GM15510 (cell line): ENCODE measurements around the gene KRTAP5-3.

Experiments
- POLR2A ChIP-seq: IDR thresholded peaks from 3 replicates; pipeline ENCODE4 v1.6.1; 2011; ENCODE audit warnings: borderline replicate concordance; ENCODE audit not compliant: insufficient read length; ENCODE audit errors: extremely low read depth

The KRTAP5-3 gene

GRCh38 chr11:1636291-1636950 lies 28.2 kb upstream of the KRTAP5-3 start:
- TF ChIP-seq POLR2A, result no peak

- no peak for TF ChIP-seq POLR2A
Observed at GRCh38 chr11:1633864-1634263, 25.6 kb upstream of the KRTAP5-3 start.

GRCh38 chr11:1632053-1632714 lies 23.9 kb upstream of the KRTAP5-3 start:
- TF ChIP-seq POLR2A, result no peak

GRCh38 chr11:1631066-1631568 lies 22.9 kb upstream of the KRTAP5-3 start:
- no peak for TF ChIP-seq POLR2A

GRCh38 chr11:1630271-1630670 lies 22.0 kb upstream of the KRTAP5-3 start:
- TF ChIP-seq POLR2A, result no peak

- no peak for TF ChIP-seq POLR2A
Observed at GRCh38 chr11:1629326-1630185, 21.3 kb upstream of the KRTAP5-3 start, which contains the start of gene KRTAP5-5. Gene KRTAP5-5 (plus strand): TSS chr11:1629775. CDS start chr11:1629841, 66 bp downstream.

GRCh38 chr11:1628506-1629325 lies 20.5 kb upstream of the KRTAP5-3 start:
- no peak for TF ChIP-seq POLR2A

- no peak for TF ChIP-seq POLR2A
Observed at GRCh38 chr11:1625541-1625940, 17.3 kb upstream of the KRTAP5-3 start.

GRCh38 chr11:1624621-1625020 lies 16.4 kb upstream of the KRTAP5-3 start:
- no peak for TF ChIP-seq POLR2A

- no peak for TF ChIP-seq POLR2A
Observed at GRCh38 chr11:1623716-1624115, 15.5 kb upstream of the KRTAP5-3 start.

GRCh38 chr11:1622086-1622485 lies 13.8 kb upstream of the KRTAP5-3 start, which contains the start of gene KRTAP5-4:
Gene KRTAP5-4 (minus strand): TSS chr11:1622138. CDS start chr11:1622093, 45 bp downstream.
- TF ChIP-seq POLR2A, result no peak

GRCh38 chr11:1619449-1619848 lies 11.2 kb upstream of the KRTAP5-3 start:
- TF ChIP-seq POLR2A, result no peak

GRCh38 chr11:1618231-1618630 lies 10.0 kb upstream of the KRTAP5-3 start:
- no peak for TF ChIP-seq POLR2A

- no peak for TF ChIP-seq POLR2A
Observed at GRCh38 chr11:1604711-1605110, 3.6 kb downstream of the KRTAP5-3 start.
